H1 (cell line): ENCODE measurements around the gene ZNF143. TPM values are rescaled to one million over a fixed set of nuclear protein-coding genes. Genes with fewer than 3 reads are reported as not detected.

Experiments used
- CTCF ChIA-PET: fragments of 300-600 bp; sonication (Branson Sonifier 250); formaldehyde crosslinking; loops from one replicate; lab custom pipeline; 2021; ENCODE audit not compliant: partially characterized antibody; lab: Charles Lee
- POLR2A ChIA-PET: fragments of 300-600 bp; sonication (Branson Sonifier 250); formaldehyde crosslinking; loops from one replicate; lab custom pipeline; 2021; ENCODE audit warnings: inconsistent platforms; ENCODE audit not compliant: partially characterized antibody; lab: Charles Lee
- DNase-seq, 2 experiments: peaks; one replicate each; pipeline versions ENCODE4 v3.0.0 to v3.0.0-alpha.2; 2010 to 2022; ENCODE audit warnings: low spot score in 2 of 2, low read depth in 1 of 2, mixed read lengths in 1 of 2
- FAIRE-seq: peaks from 2 replicates; lab custom pipeline; 2011; peaks lifted over from hg19 to GRCh38; lab: Jason Lieb, UNC
- H2AFZ ChIP-seq: 2 replicates; pipeline ENCODE4 v1.8.1; 2012; ENCODE audit warnings: low read length, inconsistent platforms
- H2AK5ac ChIP-seq: 2 replicates; pipeline ENCODE4 v1.6.1; 2013; ENCODE audit warnings: low read depth, low read length
- H2BK120ac ChIP-seq: replicated peaks from 2 replicates; pipeline ENCODE3; 2013; ENCODE audit warnings: low read depth, low read length, inconsistent platforms
- H2BK12ac ChIP-seq: 2 replicates; pipeline ENCODE4 v1.6.1; 2013; ENCODE audit warnings: low read depth, low read length
- H2BK15ac ChIP-seq: 2 replicates; pipeline ENCODE4 v1.6.1; 2013; ENCODE audit warnings: low read length
- H2BK20ac ChIP-seq: 2 replicates; pipeline ENCODE4 v1.6.1; 2013; ENCODE audit warnings: low read length
- H2BK5ac ChIP-seq: 2 replicates; pipeline ENCODE4 v1.6.1; 2013; ENCODE audit warnings: low read depth, low read length
- H3K14ac ChIP-seq: 2 replicates; pipeline ENCODE4 v1.6.1; 2013; ENCODE audit warnings: inconsistent platforms; ENCODE audit not compliant: insufficient read length
- H3K18ac ChIP-seq: 2 replicates; pipeline ENCODE4 v1.6.1; 2013; ENCODE audit warnings: low read length; ENCODE audit errors: extremely low read depth
- H3K23ac ChIP-seq: 2 replicates; pipeline ENCODE4 v1.6.1; 2013; ENCODE audit warnings: inconsistent platforms; ENCODE audit not compliant: insufficient read length
- H3K23me2 ChIP-seq: 2 replicates; pipeline ENCODE4 v1.6.1; 2013; ENCODE audit warnings: low read depth, low read length
- H3K27ac ChIP-seq: 2 replicates; pipeline ENCODE4 v1.6.1; 2011; ENCODE audit warnings: low read depth, low read length, inconsistent platforms
- H3K27me3 ChIP-seq, 4 experiments: replicated peaks in 1 of 4; 1 replicate in 1 of 4; 2 replicates in 3 of 4; pipeline versions ENCODE4 v1.6.1 to v1.8.1; 2011 to 2013; ENCODE audit warnings: low read length in 3 of 4, mild to moderate bottlenecking in 3 of 4, inconsistent platforms in 2 of 4, mixed read lengths in 2 of 4, moderate library complexity in 1 of 4; ENCODE audit not compliant: control insufficient read depth in 3 of 4, insufficient read depth in 3 of 4; ENCODE audit errors: extremely low read depth in 1 of 4
- H3K36me3 ChIP-seq, 4 experiments: 2 replicates each; pipeline versions ENCODE4 v1.6.1 to v1.8.1; 2011 to 2013; ENCODE audit warnings: mild to moderate bottlenecking in 4 of 4, low read length in 3 of 4, moderate library complexity in 2 of 4, control low read depth in 1 of 4, inconsistent platforms in 1 of 4; ENCODE audit not compliant: insufficient read depth in 4 of 4, control insufficient read depth in 2 of 4
- H3K4ac ChIP-seq: replicated peaks from 2 replicates; pipeline ENCODE3; 2013; ENCODE audit warnings: low read length, low read depth, mixed read lengths, inconsistent platforms; ENCODE audit not compliant: insufficient read length
- H3K4me1 ChIP-seq, 4 experiments: replicated peaks in 1 of 4; 1 replicate in 1 of 4; 2 replicates in 3 of 4; pipeline versions ENCODE4 v1.6.1 to v1.8.1; 2011 to 2013; ENCODE audit warnings: low read length in 3 of 4, inconsistent platforms in 2 of 4, mixed read lengths in 1 of 4; ENCODE audit not compliant: insufficient read depth in 4 of 4, control insufficient read depth in 3 of 4
- H3K4me2 ChIP-seq, 2 experiments: 2 replicates each; pipeline versions ENCODE4 v1.6.1 to v1.8.1; 2011 to 2013; ENCODE audit warnings: low read depth in 2 of 2, low read length in 2 of 2, control low read depth in 1 of 2, inconsistent platforms in 1 of 2, mild to moderate bottlenecking in 1 of 2; ENCODE audit not compliant: insufficient read depth in 1 of 2
- H3K4me3 ChIP-seq, 4 experiments: fragments of 200-600, 300-600 bp in 1 of 4; sonication (generic), shearing (Covaris generic), sonication (Bioruptor Twin) in 1 of 4; 2 replicates each; pipeline versions ENCODE4 v1.5.1 to v1.8.1; 2011 to 2016; ENCODE audit warnings: low read length in 4 of 4, low read depth in 3 of 4, control low read depth in 2 of 4, inconsistent platforms in 2 of 4, mild to moderate bottlenecking in 2 of 4, mixed read lengths in 1 of 4, moderate library complexity in 1 of 4; ENCODE audit not compliant: insufficient read depth in 2 of 4; ENCODE audit errors: extremely low read depth in 1 of 4
- H3K56ac ChIP-seq: replicated peaks from 2 replicates; pipeline ENCODE3; 2013; ENCODE audit warnings: low read depth, mild to moderate bottlenecking, mixed read lengths, low read length, inconsistent platforms; ENCODE audit not compliant: insufficient read length
- H3K79me1 ChIP-seq: 2 replicates; pipeline ENCODE4 v1.6.1; 2013; ENCODE audit warnings: low read depth, low read length, control low read depth
- H3K79me2 ChIP-seq, 2 experiments: 2 replicates each; pipeline versions ENCODE4 v1.6.1 to v1.8.1; 2012 to 2013; ENCODE audit warnings: low read length in 2 of 2, mild to moderate bottlenecking in 2 of 2, inconsistent platforms in 1 of 2; ENCODE audit not compliant: insufficient read depth in 2 of 2, control insufficient read depth in 1 of 2
- H3K9ac ChIP-seq, 4 experiments: replicated peaks in 1 of 4; 1 replicate in 1 of 4; 2 replicates in 3 of 4; pipeline versions ENCODE4 v1.6.1 to v1.8.1; 2011 to 2013; ENCODE audit warnings: low read depth in 3 of 4, low read length in 3 of 4, control low read depth in 2 of 4, mild to moderate bottlenecking in 2 of 4, moderate library complexity in 2 of 4, inconsistent platforms in 1 of 4; ENCODE audit errors: extremely low read depth in 1 of 4
- H3K9me3 ChIP-seq, 2 experiments: 2 replicates each; pipeline versions ENCODE4 v1.6.1 to v1.8.1; 2012 to 2013; ENCODE audit warnings: mild to moderate bottlenecking in 2 of 2, moderate library complexity in 2 of 2, control low read depth in 1 of 2, inconsistent platforms in 1 of 2, low read depth in 1 of 2, low read length in 1 of 2, mixed read lengths in 1 of 2; ENCODE audit not compliant: insufficient read depth in 2 of 2
- H4K20me1 ChIP-seq, 2 experiments: replicated peaks in 1 of 2; 2 replicates each; pipeline versions ENCODE3 to v1.8.1; 2011 to 2013; ENCODE audit warnings: inconsistent platforms in 2 of 2, low read length in 2 of 2, mild to moderate bottlenecking in 1 of 2; ENCODE audit not compliant: insufficient read depth in 2 of 2, control insufficient read depth in 1 of 2
- H4K5ac ChIP-seq: 2 replicates; pipeline ENCODE4 v1.6.1; 2013; ENCODE audit warnings: low read length, low read depth, mixed read lengths, inconsistent platforms; ENCODE audit not compliant: insufficient read length
- H4K8ac ChIP-seq: 2 replicates; pipeline ENCODE4 v1.8.0; 2013; ENCODE audit warnings: mild to moderate bottlenecking, moderate library complexity, low read length, inconsistent platforms; ENCODE audit not compliant: insufficient read depth; ENCODE audit errors: extremely low read depth
- H4K91ac ChIP-seq: replicated peaks from 2 replicates; pipeline ENCODE3; 2013; ENCODE audit warnings: low read length, mixed read lengths, inconsistent platforms; ENCODE audit not compliant: insufficient read length
- SIX5 ChIP-seq: IDR thresholded peaks from 2 replicates; pipeline ENCODE4 v1.6.1; 2011; ENCODE audit warnings: mild to moderate bottlenecking, low read depth, low read length
- WGBS, 2 experiments: shearing (Covaris generic) in 1 of 2; methylation state at CpG; one replicate each; pipeline versions ENCODE4 v1.1.6 to v1.1.7; 2013 to 2015; ENCODE audit warnings: low lambda C conversion rate in 2 of 2, mixed read lengths in 2 of 2, inconsistent platforms in 1 of 2, low coverage in 1 of 2, missing lambda C conversion rate in 1 of 2; ENCODE audit not compliant: insufficient replicate concordance in 2 of 2, insufficient coverage in 1 of 2, insufficient read length in 1 of 2; ENCODE audit errors: extremely low coverage in 1 of 2, missing lambda C conversion rate in 1 of 2; 5-methylcytosine and 5-hydroxymethylcytosine counted together
- polyA plus RNA-seq, 7 experiments: library from polyadenylated mRNA; depleted of rRNA in 3 of 7; stranded (reverse) in 5 of 7; unstranded in 2 of 7; fragments of >200 nt in 5 of 7; fragments of 200-250 nt in 2 of 7; gene quantifications; 1 replicate in 5 of 7; 2 replicates in 1 of 7; 4 replicates in 1 of 7; pipeline versions ENCODE4 v1.2.1 to v1.2.3, GENCODE V29; 2011 to 2013; ENCODE audit warnings: missing spikeins in 2 of 7, mixed read lengths in 2 of 7
- total RNA-seq: library from RNA; stranded (reverse); fragmentation: NEBNext Ultra II Directional; extraction: Animal tissue kit (Norgen Biotek cat#: 25700); gene quantifications from 2 replicates; pipeline ENCODE4 v1.2.1, GENCODE V29; 2021

The ZNF143 gene
- total and polyA plus RNA-seq, 2 of the 8 experiments (the other 6 are each of a cell fraction or from before 2014, with no cell fraction given) = 43.0 to 69.2 TPM

DNA sequence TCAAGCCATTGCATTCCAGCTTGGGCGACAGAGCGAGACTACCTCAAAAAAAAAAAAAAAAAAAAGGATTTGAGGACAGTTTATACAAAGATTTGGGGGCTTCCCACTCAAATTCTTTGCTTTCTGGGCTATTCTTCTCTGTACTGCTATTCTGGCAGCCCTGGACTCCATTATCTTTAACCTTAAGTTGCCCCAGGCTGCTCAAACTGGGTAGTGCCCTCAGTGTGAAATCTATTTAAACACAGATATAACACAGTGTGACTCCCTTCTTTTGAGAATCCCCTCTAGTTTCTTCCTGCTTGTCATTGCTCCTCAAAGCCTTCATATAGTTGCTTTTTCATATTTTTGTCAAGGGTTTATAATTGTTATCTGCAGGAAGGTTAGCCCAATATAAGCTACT lies 63.2 kb downstream of the ZNF143 start:
- H3K79me2 ChIP-seq = no peaks in the 10 kb centered on the region

More for the DNA sequence above, 63.2 kb downstream of the ZNF143 start:
- H4K5ac ChIP-seq = no peak overlapping the region
- FAIRE-seq (no peak), DNase-seq (no peak)
- no peak overlapping the region for H2BK5ac ChIP-seq
- H3K36me3 ChIP-seq = peaks cover 2 to 19% (median 4%) of the 10 kb centered on the region in 4 experiments; a peak in 6 of 8 replicates
- no peak overlapping the region for H2AFZ ChIP-seq
- no peak overlapping the region for H3K4me3 ChIP-seq
- no peak overlapping the region for H2BK12ac ChIP-seq
- TF ChIP-seq SIX5 = no peak
- H3K23ac ChIP-seq = no peak overlapping the region
- no peak overlapping the region for H3K4me2 ChIP-seq
- H3K4me1 ChIP-seq = no peaks in the 10 kb centered on the region; a peak in 2 of 7 replicates
- no peak overlapping the region for H4K8ac ChIP-seq
- H3K23me2 ChIP-seq = no peaks in the 10 kb centered on the region
- H2BK15ac ChIP-seq = no peak overlapping the region
- no peak overlapping the region for H3K27ac ChIP-seq
- no peak overlapping the region for H3K18ac ChIP-seq
- no peak overlapping the region for H4K91ac ChIP-seq
- H2BK20ac ChIP-seq = no peak overlapping the region
- H3K14ac ChIP-seq = no peak overlapping the region
- H3K9ac ChIP-seq = no peak overlapping the region
- no peaks in the 10 kb centered on the region for H3K9me3 ChIP-seq
- 90% methylated on average over 2 of the region's 2 CpGs; no CpG with 5 or more reads in 1 of the 2 experiments for WGBS, 2 experiments
- no peak overlapping the region for H2BK120ac ChIP-seq
- ChIA-PET CTCF (interaction anchor here (1.3 to 3.2 kb wide), 2 partner anchors 11 to 89 kb away, joined by 3 to 18 read pairs; no protein-coding TSS in a partner anchor), POLR2A (no interaction called here)
- no peaks in the 10 kb centered on the region for H4K20me1 ChIP-seq
- H3K27me3 ChIP-seq = no peaks in the 10 kb centered on the region
- H3K79me1 ChIP-seq = no peaks in the 10 kb centered on the region
- no peak overlapping the region for H3K56ac ChIP-seq
- H3K4ac ChIP-seq = no peak overlapping the region
- no peak overlapping the region for H2AK5ac ChIP-seq
